ENCODE measurements around the gene C5orf24. TPM values are rescaled to one million over a fixed set of nuclear protein-coding genes. Genes with fewer than 3 reads are reported as not detected.
"Not testable (repeated sequence)": the region's sequence is repeated elsewhere in the genome, so short reads cannot be mapped to it uniquely, and the experiment has no call there.

C5orf24 gene
- polyA plus RNA-seq (2012; ENCODE audit: insufficient read depth, insufficient read length): 53.3 TPM

GRCh38 chr5:134845852-134846640 lies at the start of gene C5orf24:
Gene C5orf24 (plus strand): TSS chr5:134845968. CDS start chr5:134854901, 8,933 bp downstream.
- peak within 1 kb of the TSS; percentile 92 for H3K4me3 ChIP-seq (ENCODE audit: low read length)
- DNase-seq (ENCODE audit: low read depth, low spot score): peak; percentile 93

- H3K4me3 ChIP-seq (ENCODE audit: low read length): no peak overlapping the region
- DNase-seq (ENCODE audit: low read depth, low spot score): no peak
These were observed 47.3 kb upstream of the C5orf24 start for GRCh38 chr5:134798468-134798867.

DNA sequence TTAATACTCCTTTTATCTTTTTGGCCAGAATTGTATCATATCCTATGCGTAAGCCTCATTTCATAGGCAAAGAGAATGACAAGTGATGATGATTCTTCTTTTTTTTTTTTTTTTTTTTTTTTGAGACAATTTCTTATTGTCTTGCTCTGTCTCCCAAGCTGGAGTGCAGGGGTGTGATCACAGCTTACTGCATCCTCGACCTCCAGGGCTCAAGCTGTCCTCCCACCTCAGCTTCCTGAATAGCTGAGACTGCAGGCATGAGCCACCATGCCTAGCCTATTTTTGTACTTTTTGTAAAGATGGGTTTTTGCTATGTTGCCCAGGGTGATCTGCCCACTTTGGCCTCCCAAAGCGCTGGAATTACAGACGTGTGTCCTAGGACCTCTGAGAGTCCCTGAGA lies 41.9 kb upstream of the C5orf24 start:
- no peak for DNase-seq (ENCODE audit: low read depth, low spot score)
- no peak overlapping the region for H3K4me3 ChIP-seq (ENCODE audit: low read length)

DNA sequence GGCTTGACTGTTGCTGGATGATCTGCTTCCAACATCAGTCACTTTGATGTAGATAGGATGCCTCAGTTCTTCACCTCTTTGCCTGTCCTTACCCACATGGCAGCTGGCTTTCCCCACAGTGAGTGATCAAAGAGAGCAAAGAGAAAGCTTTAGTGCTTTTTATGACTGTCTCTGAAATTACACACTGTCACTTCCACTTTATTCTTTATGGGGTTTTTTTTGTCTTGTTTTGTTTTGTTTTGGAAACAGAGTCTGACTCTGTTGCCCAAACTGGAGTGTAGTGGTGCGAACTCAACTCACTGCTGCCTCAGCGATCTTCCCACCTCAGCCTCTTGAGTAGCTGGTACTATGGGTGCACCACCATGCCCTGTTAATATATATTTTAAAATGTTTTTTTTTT lies 32.4 kb upstream of the C5orf24 start:
- H3K4me3 ChIP-seq (ENCODE audit: low read length): no peak overlapping the region
- DNase-seq (ENCODE audit: low read depth, low spot score): peak; percentile 91

- DNase-seq (ENCODE audit: low read depth, low spot score): peak; percentile 5
- no peak overlapping the region for H3K4me3 ChIP-seq (ENCODE audit: low read length)
These were observed 31.9 kb upstream of the C5orf24 start for GRCh38 chr5:134813827-134814226.

DNA sequence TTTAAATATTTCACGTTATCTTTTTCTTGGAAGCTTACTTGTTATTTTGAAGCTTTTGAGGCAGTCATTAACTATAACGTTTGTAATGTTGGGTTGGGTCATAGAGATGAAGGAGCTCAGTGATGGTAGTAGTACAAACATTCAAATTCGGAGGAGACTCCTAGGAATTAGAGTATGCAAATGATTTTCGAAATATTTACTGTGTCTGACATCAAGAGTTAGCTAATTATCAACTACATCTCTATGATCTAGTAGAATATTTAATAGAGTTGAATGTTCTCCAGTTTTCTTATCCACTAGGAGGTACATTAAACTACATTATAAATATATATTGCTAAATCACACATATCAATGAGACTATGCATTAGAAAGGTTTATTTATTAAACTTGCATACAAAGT lies 28.8 kb upstream of the C5orf24 start:
- DNase-seq (ENCODE audit: low read depth, low spot score): no peak
- no peak overlapping the region for H3K4me3 ChIP-seq (ENCODE audit: low read length)

- no peak for DNase-seq (ENCODE audit: low read depth, low spot score)
- no peak overlapping the region for H3K4me3 ChIP-seq (ENCODE audit: low read length)
These were observed 27.0 kb upstream of the C5orf24 start for GRCh38 chr5:134818776-134819175.

DNA sequence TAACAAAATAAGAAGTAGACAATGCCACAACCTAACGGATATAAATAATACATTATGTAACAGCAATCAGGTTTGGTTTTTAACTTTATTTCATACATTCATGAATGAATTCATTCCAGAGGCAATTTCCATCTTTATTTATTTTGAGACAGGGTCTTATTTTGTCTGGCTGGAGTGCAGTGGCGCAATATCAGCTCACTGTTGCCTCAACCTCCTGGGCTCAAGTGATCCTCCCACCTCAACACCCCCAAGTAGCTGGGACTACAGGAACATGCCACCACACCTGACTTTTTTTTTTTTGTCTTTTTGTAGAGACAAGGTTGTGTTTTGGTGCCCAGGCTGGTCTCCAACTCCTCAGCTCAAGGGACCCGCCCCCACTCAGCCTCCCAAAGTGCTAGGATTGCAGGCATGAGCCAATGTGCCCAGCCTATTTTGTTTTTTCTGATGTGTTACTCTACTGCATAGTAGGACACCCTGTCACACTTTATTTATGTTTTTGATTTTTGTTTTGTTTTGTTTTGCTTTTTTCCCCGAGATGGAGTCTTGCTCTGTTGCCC lies 26.3 kb upstream of the C5orf24 start:
- DNase-seq (ENCODE audit: low read depth, low spot score): no peak
- H3K4me3 ChIP-seq (ENCODE audit: low read length): no peak overlapping the region

DNA sequence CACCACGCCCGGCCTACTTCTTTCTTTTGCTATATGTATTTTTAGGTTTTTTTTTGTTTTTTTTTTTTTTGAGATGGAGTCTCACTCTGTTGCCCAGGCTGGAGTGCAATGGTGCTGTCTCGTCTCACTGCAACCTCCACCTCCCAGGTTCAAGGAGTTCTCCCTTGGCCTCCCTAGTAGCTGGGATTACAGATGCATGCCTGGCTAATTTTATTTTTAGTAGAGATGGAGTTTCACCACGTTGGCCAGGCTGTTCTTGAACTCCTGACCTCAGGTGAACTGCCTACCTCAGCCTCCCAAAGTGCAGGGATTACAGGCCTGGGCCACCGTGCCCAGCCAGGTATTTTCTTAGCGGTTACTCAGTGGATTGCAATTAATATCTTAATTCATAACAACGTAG lies 23.9 kb upstream of the C5orf24 start:
- DNase-seq (ENCODE audit: low read depth, low spot score): no peak
- H3K4me3 ChIP-seq (ENCODE audit: low read length): no peak overlapping the region

DNA sequence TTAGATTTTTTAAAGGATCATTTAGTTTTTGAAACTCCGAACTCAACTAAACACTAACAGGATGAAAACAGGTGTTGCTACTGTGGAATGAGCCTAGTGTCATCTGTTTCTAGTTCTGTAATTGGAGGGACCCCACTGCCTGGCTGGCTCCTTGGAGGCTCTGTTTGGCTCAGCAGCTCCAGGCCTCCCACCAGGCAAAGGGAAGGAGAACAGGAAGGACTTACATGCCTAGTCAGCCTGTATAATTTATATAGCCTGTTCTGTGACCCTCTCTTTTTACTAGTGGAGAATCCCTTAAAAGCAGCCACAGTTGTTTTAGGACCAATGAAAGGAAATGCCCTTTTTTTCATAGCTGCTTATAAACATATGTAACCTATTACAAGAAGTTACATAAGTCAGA lies 21.1 kb upstream of the C5orf24 start:
- H3K4me3 ChIP-seq (ENCODE audit: low read length): no peak overlapping the region
- no peak for DNase-seq (ENCODE audit: low read depth, low spot score)

- no peak for DNase-seq (ENCODE audit: low read depth, low spot score)
- H3K4me3 ChIP-seq (ENCODE audit: low read length): no peak overlapping the region
These were observed 20.6 kb upstream of the C5orf24 start for GRCh38 chr5:134825212-134825611.

DNA sequence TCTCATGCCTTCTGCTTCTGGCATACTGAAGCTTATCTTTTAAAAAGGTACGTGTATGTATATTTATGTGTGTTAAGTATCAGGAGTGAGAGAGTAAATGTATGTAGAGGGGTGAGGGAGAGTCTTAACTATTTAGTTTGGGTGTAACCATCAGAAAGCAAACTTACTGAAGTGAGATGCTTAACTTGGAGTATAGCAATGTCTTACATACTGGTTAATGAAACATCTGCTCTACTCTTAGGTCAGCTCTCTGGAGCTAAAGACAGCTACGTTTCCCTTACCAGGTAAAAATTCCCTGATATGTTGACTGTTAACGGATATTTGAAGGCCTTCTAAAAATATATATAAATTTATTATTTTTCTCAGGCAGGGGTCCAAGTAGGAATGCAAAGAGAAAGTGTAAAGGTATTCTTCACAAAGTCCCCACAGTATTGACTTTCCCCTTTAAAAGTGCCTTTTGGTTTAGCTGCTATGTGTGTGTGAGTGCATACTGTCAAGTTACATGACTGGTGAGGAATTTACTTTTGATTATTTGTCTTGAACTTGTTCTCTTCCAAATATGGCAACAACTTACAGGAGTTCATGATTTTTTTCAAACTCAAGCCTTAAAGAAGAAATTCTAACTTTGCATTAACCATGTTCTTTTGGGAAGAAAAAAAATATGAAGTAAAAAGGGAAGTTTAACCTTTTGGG lies 12.3 kb upstream of the C5orf24 start:
- DNase-seq (ENCODE audit: low read depth, low spot score): no peak
- no peak overlapping the region for H3K4me3 ChIP-seq (ENCODE audit: low read length)

- DNase-seq (ENCODE audit: low read depth, low spot score): no peak
- no peak overlapping the region for H3K4me3 ChIP-seq (ENCODE audit: low read length)
These were observed 10.1 kb upstream of the C5orf24 start for GRCh38 chr5:134835623-134836022.

- H3K4me3 ChIP-seq (ENCODE audit: low read length): no peak overlapping the region
- no peak for DNase-seq (ENCODE audit: low read depth, low spot score)
These were observed 8.1 kb upstream of the C5orf24 start for GRCh38 chr5:134837530-134838181.

- DNase-seq (ENCODE audit: low read depth, low spot score); H3K4me3 ChIP-seq (ENCODE audit: low read length): not testable (repeated sequence)
These were observed 7.4 kb upstream of the C5orf24 start for GRCh38 chr5:134838361-134838760.

- H3K4me3 ChIP-seq (ENCODE audit: low read length): no peak overlapping the region
- DNase-seq (ENCODE audit: low read depth, low spot score): no peak
These were observed 5.0 kb upstream of the C5orf24 start for GRCh38 chr5:134840811-134841210.

DNA sequence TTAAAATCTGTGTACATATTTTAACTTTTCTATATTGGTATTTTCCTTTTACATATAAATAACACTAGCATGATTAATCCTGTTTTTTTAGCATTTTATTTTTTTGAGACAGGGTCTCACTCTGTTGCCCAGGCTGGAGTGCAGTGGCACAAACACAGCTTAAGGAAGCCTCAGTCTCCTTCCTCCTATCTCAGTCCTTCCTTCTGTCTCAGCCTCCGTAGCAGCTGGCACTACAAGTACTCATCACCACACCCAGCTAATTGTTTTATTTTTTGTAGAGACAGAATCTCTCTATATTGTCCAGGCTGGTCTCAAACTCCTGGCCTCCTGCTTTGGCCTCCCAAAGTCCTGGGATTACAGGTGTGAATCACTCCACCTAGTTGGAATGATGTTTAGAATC lies 1.5 kb upstream of the C5orf24 start:
- H3K4me3 ChIP-seq (ENCODE audit: low read length): no peak overlapping the region
- DNase-seq (ENCODE audit: low read depth, low spot score): no peak

GRCh38 chr5:134845335-134845851 lies 375 bp upstream of the C5orf24 start:
- H3K4me3 ChIP-seq (ENCODE audit: low read length): peak overlapping the region; percentile 92
- DNase-seq (ENCODE audit: low read depth, low spot score): no peak

DNA sequence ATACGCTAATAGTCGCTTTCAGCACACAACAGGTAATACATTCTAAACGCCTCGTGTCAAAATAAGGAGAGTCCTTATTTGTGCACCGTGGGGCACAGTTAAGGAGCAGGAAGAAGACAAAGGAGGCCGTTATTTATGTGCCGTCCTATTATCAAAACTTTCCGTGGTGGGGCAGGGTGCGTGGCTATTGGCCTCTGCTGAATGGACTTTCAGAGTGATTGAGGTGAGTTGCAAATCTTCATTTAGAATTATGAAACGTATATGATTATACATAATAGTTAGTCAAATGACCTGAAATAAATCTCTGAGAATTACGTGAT lies 833 bp downstream of the C5orf24 start:
- peak; percentile 29 for DNase-seq (ENCODE audit: low read depth, low spot score)
- H3K4me3 ChIP-seq (ENCODE audit: low read length): peak overlapping the region; percentile 92

All from Jurkat, Clone E6-1 (cell line).